Raji (cell line): ENCODE results near the gene CLCN7.
A peak's percentile ranks its signal among the peaks of the same experiment; 100 is the strongest.

Experiments
- POLR2A ChIP-seq: IDR thresholded peaks from 2 replicates; pipeline ENCODE4 v1.6.1; 2011; ENCODE audit warnings: low read depth, low read length, control low read depth; ENCODE audit not compliant: insufficient read depth

CLCN7 gene, protein sequence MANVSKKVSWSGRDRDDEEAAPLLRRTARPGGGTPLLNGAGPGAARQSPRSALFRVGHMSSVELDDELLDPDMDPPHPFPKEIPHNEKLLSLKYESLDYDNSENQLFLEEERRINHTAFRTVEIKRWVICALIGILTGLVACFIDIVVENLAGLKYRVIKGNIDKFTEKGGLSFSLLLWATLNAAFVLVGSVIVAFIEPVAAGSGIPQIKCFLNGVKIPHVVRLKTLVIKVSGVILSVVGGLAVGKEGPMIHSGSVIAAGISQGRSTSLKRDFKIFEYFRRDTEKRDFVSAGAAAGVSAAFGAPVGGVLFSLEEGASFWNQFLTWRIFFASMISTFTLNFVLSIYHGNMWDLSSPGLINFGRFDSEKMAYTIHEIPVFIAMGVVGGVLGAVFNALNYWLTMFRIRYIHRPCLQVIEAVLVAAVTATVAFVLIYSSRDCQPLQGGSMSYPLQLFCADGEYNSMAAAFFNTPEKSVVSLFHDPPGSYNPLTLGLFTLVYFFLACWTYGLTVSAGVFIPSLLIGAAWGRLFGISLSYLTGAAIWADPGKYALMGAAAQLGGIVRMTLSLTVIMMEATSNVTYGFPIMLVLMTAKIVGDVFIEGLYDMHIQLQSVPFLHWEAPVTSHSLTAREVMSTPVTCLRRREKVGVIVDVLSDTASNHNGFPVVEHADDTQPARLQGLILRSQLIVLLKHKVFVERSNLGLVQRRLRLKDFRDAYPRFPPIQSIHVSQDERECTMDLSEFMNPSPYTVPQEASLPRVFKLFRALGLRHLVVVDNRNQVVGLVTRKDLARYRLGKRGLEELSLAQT

DNA sequence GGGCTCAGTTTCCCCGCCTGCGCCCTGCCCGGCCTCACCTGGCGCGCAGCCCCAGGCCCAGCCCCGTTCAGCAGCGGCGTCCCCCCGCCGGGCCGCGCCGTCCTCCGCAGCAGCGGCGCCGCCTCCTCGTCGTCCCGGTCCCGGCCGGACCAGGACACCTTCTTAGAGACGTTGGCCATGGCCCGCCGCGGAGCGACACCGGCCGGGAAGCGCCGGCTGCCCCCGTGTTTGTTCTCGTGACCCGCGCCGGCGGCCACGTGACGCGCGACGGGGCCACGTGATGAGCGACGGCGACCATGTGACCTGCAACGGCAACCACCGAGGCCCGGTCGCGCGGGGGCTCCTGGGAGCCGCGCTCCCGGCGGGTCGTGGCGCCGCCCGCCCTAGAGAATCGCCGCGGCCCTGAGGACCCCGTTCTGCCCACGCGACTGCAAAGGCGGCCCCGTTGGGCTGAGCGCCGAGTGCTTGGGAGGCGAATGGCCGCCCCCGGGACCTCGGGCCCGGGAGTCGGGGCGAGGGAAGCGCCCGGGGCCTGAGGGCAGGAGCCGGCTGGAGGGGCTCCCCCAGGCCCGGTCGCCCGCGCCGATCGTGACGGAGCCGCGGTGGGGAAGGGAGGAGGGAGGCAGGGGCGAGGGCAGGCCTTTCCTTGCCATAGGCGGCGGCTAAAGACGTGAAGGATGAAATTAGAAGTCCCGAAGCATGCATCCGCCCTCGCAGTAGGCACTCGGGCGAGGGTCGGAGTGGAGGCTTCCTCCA, at the start of gene CLCN7:
Gene CLCN7 (minus strand): TSS at position 233 of the 756 bp plus-strand sequence. CDS start 54 bp downstream, at position 179.
- TF ChIP-seq POLR2A: peak; percentile 75

DNA sequence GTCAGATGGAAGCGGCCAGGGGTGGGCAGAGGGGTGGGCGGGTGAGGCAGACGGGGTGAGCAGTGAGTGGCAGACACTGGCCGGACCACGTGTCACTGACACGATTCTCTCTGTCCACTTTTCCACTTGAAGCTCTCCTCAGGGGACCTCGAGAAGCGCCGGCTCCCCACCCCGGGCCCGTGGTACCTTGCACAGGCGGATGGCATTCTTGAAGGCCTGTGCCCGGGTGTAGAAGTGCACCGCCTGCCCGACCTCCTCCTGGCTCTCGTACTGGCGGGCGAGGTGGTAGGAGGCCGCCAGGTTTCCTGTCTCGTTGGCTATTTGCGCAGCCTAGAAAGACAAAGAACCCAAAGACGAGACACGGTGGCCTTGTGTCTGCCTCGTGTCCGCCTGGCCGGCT, 49.5 kb upstream of the CLCN7 start:
- no peak for TF ChIP-seq POLR2A

DNA sequence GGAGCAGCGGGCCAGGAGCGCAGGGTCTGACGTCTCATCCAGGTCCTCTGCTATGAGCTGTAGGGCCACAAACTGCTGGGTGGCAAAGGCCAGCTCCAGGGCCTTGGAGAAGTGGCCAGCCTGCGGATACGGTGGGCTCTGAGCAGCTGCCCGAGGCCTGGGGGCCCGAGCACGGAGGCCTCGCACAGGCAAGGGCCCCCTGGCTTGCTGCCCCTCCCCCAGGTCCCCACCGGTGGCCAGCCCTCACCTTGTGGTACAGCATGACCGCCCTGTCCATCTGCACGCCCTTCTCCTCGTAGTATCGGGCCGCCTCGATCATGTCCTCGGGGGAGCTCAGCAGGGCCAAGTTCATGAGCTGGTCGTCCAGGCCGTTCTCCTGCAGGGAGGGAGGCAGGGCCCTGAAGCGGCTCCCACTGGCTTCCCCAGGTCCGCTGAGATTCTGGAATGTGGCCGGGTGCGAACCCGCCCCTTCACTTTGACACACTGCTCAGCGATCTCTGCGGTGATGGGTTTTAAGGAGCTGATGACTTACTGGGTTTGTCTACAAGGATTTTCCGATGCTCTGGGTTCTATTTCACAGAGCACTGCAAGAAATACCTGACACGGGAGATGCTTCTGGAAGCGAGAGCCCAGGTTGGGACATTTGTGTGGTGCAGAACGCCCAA, 48.9 kb upstream of the CLCN7 start:
- TF ChIP-seq POLR2A: no peak

DNA sequence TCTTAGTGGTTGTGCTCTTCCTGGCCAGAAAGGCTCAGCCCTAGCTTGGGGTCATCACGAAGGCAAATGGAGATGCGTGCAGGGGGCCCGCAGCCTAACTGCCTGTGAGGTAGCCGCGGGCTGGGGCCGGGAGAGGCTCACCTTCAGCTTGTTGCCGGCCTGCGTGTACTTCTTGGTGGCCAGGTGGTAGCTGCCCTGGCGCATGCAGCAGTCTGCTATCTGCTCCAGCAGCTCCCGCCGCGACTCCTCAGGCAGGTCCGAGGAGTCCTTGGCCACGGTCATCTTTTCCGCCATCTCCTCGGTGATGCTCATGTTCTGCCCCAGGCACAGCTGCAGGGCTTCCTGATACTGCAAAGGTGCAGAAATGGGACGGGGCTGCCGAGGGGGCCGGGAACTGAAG, 45.6 kb upstream of the CLCN7 start:
- no peak for TF ChIP-seq POLR2A

DNA sequence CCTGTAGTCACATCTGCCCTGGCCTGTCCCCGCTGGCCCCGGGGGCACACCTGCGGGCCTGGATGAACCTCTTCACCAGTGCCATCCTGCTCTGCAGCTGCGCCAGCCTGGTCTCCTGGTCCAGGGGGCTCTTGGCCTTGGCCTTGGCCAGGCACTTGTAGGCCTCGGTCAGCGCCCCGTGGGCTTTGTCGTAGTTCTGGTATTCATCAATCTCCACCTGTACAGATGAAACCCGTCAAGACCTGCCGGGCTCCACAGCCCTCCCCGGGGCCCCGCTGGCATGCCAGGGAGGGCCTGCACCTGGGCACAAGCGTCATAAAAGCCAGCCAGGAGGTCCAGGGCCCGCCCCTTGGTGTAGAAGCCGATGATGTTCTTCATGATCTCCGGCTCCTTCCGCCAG, 45.0 kb upstream of the CLCN7 start:
- TF ChIP-seq POLR2A: no peak

DNA sequence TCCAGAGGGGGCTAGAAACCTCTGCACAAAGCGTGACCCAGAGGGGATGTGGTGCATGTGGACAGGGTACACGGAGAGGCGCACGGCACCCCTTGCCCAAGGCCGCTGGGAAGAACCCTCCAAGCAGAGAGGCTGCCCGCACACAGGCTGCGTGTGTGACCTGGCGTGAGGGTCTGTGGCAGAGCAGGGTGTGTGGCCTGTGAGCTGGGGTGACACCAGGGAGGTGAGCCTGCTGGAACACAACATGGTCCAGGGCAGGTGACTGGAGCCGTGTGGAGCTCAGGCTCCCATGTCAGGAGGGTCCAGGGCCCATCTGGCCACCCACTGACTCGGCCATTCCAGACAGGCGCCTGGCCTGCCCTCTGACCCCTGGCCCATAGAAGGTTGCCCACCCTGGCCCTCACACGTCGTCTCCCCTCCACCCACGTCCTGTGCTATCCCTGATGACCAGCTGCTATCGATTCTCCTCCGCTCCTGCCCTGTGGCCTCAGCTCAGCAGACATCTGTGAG, 43.9 kb upstream of the CLCN7 start:
- TF ChIP-seq POLR2A: no peak

DNA sequence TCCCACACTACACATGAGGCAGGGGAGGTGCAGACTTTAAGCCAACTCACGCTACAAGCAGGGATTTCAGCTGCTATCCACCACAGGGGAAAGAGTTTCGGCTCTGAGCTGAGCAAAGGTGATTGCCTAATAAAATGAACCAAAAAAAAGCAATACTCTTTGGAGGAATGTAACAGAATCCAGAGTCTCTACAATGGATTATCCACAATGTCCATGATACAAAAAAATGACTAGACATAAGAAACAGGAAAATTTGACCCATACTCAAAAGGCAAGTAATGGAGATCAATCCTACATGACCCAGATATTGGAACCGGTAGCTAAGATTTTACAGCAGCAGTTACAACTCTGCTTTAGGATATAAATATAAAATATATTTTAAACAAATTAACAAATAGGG, 39.7 kb upstream of the CLCN7 start:
- TF ChIP-seq POLR2A: no peak

DNA sequence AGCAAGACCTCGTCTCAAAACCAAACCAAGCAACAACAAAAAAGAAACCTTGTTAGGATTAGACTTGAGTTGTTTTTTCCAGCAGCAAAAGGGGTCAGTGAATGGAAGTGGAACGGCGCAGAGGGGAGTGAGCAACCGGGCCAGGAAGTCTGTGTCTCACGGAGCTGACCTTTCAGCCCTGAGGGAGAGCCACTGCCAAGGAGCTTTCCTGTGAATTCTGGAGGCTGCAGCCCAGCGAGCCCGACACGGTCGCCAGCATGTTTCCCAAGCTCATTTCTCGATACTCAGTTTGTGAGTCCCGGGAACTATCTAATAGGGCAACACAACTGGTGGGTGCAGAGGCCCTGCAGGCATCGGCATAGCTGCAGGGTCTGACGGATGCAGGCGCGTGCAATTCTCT, 37.9 kb upstream of the CLCN7 start:
- TF ChIP-seq POLR2A: no peak

DNA sequence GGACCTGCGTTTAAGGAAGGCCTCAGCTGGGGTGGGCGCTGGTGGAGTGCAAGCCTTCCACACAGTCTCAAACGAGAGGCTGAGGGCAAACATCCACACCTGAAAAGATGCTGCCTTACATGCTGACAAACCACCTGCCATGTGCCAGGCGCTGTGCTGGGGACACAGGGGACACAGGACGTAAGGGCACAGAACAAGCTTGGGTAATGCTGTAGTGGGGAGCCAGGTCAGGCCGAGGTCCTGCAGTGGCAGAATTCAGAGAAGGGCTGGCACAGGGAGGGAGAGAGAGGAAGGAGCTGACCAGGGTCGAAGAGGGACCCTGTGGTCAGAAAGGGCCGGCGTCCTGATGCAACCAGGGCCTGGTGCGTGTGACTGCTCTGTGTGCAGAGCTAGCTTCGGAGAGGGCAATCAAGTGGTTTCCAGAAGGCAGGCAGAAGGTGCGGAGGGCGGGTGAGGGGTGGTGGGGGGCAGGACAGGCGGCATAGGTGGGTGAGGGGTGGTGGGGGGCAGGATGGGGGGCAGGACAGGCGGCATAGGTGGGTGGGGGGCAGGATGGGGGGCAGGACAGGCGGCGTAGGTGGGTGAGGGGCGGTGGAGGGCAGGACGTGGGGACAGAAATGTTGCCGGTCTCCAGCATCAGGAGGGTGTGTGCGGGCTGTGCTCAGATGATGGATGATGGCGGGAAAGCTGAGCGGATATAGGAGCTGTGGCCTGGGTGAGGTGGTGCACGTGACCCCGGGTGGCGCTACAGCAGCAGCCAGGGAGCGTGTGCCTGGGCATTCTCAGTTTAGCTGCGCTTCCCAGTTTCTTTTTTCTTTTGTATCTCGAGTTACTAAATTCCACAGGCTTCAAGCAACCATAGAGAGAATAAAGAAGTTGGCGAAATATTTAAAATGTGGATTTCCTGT, 37.1 kb upstream of the CLCN7 start:
- no peak for TF ChIP-seq POLR2A

DNA sequence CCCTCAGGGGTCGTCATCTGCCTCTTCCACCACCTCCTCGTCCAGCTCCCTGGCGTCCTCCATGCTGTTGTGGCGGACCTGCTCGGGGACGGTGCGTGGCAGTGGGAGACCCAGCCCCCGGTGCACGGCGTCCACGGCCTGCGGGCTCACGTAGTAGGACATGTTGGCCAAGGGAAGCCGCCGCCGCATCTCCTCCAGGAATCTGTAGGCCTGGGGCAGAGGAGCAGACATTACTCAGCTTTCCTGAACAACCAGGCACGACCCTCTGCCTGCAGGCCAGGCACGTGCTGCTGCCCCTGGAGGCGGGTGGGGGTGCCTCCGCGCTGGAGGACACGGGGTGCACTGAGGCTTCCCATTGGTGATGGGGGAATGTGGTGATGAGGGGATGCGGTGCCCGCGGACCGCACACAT, 36.1 kb upstream of the CLCN7 start:
- no peak for TF ChIP-seq POLR2A

DNA sequence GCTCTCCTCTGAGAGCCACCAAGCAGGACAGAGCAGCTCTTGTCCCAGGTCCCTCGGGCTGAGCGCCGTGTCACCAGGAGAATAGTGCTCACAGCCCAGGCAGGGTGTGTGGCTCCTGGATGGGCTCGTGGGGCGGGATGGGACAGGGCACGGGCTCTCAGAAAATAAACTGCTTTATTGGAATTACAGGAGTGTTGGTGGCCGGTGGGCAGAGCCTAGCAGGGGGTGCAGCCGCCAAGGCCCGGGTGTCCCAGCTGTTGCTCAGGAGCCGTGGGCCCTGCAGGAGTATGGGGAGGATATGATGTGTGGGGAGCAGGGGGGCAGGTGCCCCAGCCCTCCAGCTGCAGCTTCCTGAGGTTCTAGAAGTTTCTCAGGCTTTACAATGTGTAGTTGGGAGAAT, 35.4 kb upstream of the CLCN7 start:
- TF ChIP-seq POLR2A: no peak

DNA sequence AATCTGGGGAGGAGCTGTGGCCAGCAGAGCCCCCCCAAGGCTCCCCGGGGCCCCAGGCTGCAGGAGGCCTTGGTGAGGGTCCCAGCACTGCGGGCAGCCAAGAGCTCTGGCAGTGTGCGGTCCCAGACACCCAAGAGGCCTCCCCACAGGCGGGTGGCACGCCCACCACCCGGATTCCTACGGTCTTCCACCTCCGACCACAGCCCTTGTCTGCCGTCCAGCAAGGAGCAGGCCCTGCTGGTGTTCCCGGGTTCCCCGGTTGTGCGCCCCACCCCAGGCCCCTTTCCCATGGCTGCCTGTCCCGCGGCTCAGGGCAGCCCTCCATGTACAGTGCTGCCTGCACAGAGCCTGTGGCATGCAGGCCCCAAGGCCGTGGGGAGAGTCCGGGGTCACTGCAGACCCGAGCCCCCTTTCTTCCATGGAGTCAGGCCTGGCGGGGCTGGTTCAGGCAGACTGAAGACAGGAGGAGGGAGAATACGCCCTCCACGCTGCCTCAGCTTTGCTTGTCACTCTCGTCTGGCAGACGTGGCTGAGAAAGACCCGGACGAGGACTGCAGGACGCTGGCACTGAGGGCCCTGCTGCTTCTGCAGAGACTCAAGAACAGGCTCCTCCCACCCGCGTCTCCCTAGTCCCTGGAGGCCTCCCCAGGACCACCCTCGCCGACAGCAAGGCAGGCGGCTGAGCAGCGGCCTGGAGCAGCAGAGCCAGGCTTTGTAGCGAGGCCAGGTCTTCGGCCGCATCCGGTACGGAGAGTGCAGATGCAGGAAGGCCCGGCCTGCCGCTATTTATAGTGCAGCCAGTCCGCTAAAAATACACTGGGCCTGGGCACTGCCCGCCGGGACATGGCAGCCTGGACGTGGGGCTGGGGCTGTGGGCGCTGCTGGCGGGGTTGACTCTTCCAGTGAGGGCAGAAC, 34.7 kb upstream of the CLCN7 start:
- no peak for TF ChIP-seq POLR2A

DNA sequence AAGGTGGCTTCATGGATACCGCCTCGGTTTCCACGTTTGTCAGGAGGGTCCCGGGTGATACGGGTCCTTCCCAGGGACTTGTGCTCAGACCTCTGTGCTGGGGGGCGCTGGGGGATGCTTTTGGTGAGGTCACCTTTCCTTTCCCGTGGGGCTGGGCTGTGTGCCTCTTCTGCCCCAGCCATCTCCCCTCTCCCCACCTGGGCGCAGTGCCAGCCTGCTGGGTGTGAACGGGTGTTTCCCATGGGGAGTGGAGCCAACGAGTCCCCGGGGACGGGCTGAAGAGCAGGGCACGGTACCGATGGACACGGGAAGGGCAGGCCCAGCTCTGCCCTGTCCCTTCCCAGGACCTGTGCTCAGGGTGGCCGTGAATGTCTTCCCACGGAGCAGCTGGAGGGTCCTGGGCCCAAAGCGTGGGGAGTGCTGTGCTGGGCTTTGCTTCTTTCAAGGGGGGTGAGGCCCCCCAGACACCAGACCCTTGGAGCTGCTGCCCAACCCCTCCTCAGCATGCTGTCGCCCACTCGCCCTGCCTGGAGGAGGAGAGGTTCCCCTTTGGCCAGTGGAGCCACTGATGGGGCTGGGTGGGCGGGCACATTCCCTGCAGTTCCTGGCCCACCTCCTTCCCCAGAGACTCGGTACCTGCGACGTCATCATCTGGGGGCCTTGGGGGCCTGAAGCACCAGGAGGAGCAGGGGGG, 33.8 kb upstream of the CLCN7 start:
- TF ChIP-seq POLR2A: no peak
